Neural progenitor cell (in vitro differentiated cells): Measurements from ENCODE around the gene SLC16A9.

Experiments used
- CTCF ChIP-seq: fragments of 200-600 bp; sonication (generic); IDR thresholded peaks from 2 replicates; pipeline ENCODE4 v1.5.1; 2017; ENCODE audit warnings: antibody characterized with exemption, mild to moderate bottlenecking
- EZH2 ChIP-seq: fragments of 200-600 bp; sonication (generic); IDR thresholded peaks from 2 replicates; pipeline ENCODE4 v1.6.1; 2017; ENCODE audit warnings: antibody characterized with exemption, mild to moderate bottlenecking, moderate library complexity
- EZH2phosphoT487 ChIP-seq: fragments of 200-600 bp; sonication (generic); IDR thresholded peaks from 2 replicates; pipeline ENCODE4 v1.6.1; 2017; ENCODE audit warnings: antibody characterized with exemption

GRCh38 chr10:59718257-59718656, 8.6 kb upstream of the SLC16A9 start:
- TF ChIP-seq CTCF (no peak), EZH2 (no peak), EZH2phosphoT487 (no peak)
